ENCODE results near the gene ID1.

Gene ID1

GRCh38 chr20:31605031-31605901 lies at the start of gene ID1:
ID1 (plus strand) TSS chr20:31605289; CDS start chr20:31605388, 99 bp downstream.
- DNase-seq (ENCODE audit: low read depth in 2 of 2): peak; percentile 82 to 88

DNA sequence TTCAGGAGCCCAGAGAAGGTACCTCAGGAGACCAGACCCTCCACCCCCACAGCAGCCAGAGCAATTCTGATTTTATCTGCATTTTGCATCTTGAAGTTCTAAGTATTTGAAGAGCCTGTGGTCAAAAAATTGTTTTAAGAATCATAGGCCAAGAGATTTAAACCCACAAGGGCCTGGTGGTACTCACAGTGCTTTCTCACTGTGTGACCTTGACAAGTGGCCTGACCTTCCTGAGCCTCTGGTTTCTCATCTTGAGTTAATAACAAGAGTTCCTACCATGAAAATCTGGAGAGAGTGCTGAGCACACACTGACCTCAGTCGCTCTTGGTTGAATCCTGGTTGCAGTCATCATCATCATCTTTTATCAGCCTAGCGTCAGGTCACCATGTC lies 45.4 kb upstream of the ID1 start:
- DNase-seq (ENCODE audit: low read depth in 2 of 2): no peak

GRCh38 chr20:31560094-31560745 lies 44.9 kb upstream of the ID1 start:
- peak; percentile 61 to 74 for DNase-seq (ENCODE audit: low read depth in 2 of 2)

- DNase-seq (ENCODE audit: low read depth in 2 of 2): no peak
These were observed 44.1 kb upstream of the ID1 start for GRCh38 chr20:31560746-31561598.

GRCh38 chr20:31562241-31562640 lies 42.8 kb upstream of the ID1 start:
- no peak for DNase-seq (ENCODE audit: low read depth in 2 of 2)

- DNase-seq (ENCODE audit: low read depth in 2 of 2): no peak
These were observed 40.8 kb upstream of the ID1 start for GRCh38 chr20:31564284-31564683.

DNA sequence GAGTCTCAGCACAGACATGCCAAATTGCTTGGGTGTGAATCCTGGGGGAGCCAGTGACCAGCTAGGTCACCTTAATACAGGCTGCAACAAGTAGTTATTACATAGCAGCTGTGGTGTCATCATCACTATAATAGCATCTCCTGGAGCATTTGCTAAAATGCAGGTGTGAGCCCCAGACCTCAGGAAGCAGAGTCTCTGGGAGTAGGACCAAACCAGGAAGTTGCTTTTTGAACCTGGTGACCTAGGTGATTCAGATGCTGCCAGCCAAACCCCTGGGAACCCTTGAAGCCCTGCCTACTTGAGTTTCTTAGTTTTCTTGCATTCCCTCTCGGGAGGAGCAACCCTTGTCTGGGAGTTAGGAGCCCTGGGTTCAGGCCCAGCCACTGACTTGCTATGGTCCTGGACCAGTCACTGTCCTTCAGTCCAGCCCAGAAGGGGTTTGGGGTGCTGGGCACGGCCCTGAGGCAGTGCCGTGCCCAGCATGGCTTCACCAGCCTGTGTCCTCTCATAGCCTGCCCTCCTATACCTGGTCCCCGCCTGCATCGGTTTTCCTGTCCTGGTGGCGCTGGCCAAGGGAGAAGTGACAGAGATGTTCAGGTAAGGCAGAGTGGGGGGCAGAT lies 39.3 kb upstream of the ID1 start:
- no peak for DNase-seq (ENCODE audit: low read depth in 2 of 2)

GRCh38 chr20:31566319-31566657 lies 38.8 kb upstream of the ID1 start:
- no peak for DNase-seq (ENCODE audit: low read depth in 2 of 2)

- no peak for DNase-seq (ENCODE audit: low read depth in 2 of 2)
These were observed 38.3 kb upstream of the ID1 start for GRCh38 chr20:31566658-31567379.

- DNase-seq (ENCODE audit: low read depth in 2 of 2): no peak
These were observed 37.7 kb upstream of the ID1 start for GRCh38 chr20:31567380-31567720.

- no peak for DNase-seq (ENCODE audit: low read depth in 2 of 2)
These were observed 36.9 kb upstream of the ID1 start for GRCh38 chr20:31568041-31568731.

DNA sequence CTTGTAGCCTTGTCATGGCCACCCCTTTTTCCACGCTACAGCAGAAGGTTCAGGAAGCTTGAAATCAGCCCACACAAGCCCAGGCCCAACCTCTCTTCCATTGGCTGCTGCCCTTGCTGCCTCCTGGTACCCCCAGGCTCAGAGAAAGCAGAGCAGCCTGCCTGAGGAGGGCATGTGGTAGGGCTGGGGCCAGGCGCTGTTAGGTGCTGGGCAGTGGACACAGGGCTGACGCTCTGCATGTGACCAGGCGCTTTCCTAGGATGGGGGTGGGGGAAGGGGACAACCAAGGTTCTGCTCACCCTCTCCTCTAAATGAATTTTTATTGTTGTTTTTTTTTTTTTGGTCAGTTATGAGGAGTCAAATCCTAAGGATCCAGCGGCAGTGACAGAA lies 36.3 kb upstream of the ID1 start:
- DNase-seq (ENCODE audit: low read depth in 2 of 2): no peak

- peak in 1 of 2 donors; percentile 51 for DNase-seq (ENCODE audit: low read depth in 2 of 2)
These were observed 35.7 kb upstream of the ID1 start for GRCh38 chr20:31569163-31570020.

- DNase-seq (ENCODE audit: low read depth in 2 of 2): no peak
These were observed 35.0 kb upstream of the ID1 start for GRCh38 chr20:31570021-31570463.

DNA sequence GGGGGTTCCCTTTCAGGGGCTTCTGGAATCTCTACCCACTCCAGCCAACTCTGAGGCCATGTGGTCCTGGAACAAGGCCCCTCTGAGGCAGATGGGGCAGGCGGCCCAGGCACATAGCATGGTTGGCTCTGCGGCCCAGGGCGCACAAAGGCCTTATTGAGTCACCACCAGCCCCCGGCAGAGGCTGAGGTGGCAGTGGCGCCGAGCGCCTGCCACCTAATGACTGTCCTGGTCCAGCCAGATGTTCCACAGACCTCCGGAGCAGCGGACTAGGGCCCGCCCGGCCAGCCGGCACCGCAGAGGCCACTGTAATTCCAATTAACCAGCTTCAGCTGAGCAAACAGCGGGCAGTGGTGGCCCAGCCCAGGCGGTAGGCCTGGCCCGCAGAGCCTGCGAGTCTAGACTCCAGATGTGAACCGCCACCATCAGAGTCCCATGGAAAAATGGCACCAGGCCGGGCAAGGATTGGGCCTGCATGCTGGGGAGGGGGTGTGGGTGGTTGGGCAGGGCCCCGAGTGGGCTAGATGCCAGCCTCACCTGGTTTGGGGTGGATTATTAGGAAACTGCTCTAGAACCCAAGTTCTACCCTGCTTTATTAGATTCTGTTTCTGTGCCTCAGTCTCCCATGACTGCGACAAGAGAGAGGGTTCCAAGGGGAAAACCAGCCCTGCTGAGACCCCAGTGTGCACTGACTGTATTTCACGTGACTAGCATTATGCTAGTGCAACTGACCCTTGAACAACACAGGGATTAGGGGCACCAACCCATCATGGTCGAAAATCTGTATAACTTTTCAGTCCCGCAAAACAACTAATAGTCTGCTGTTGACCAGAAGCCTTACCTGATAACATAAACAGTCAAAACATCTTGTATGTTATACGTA lies 34.1 kb upstream of the ID1 start:
- DNase-seq (ENCODE audit: low read depth in 2 of 2): no peak

DNA sequence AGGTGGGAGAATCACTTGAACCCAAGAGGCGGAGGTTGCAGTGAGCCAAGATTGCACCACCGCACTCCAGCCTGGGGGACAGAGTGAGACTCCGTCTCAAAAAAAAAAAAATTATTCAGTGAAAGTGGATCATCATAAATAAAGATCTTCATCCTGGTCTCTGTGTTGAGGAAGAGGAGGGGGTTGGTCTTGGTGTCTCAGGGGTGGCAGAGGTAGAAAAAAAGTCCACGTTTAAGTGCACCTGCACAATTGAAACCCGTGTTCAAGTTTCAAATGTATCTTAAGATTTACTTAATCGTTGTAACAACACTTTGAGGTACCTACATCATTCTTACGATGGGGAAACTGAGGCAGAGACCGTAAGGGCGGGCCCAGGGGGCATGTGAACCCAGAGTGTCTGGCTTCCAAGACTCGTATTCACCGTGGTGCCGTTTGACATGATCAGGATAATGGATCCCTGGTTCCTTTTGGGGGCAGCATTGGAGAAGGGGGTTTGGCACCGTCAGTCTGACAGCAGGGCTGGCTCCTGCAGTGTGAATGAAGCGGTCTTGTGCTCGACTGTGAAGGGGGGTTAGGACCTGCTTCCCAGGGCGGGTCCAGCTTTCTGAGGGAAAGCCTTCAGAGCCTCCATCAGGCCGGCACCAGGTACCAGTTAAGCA lies 32.9 kb upstream of the ID1 start:
- DNase-seq (ENCODE audit: low read depth in 2 of 2): no peak

GRCh38 chr20:31572701-31573554 lies 32.2 kb upstream of the ID1 start:
- peak; percentile 81 to 82 for DNase-seq (ENCODE audit: low read depth in 2 of 2)

Measured in stimulated activated CD4-positive, alpha-beta T cell treated with anti-CD3 and anti-CD28 coated beads, Interleukin-4, amount 100 ng/mL, for 48 hours (primary cell).